GM18517 (cell line): ENCODE measurements around the gene NEK1.
"Not testable (repeated sequence)": the region's sequence is repeated elsewhere in the genome, so short reads cannot be mapped to it uniquely, and the experiment has no call there.

Source experiments
- ATAC-seq: cut with Tn5 transposase; IDR thresholded peaks from one replicate; pipeline ENCODE4 v1.9.1; 2021; ENCODE audit warnings: mild to moderate bottlenecking, moderate library complexity; ENCODE audit not compliant: unreplicated experiment

NEK1 gene

GRCh38 chr4:169604131-169604900, 8.1 kb downstream of the NEK1 start:
- peak; percentile 58 for ATAC-seq

GRCh38 chr4:169603312-169603711, 9.1 kb downstream of the NEK1 start:
- ATAC-seq, result no peak

- ATAC-seq, result no peak
Observed at GRCh38 chr4:169601016-169601771, 11.2 kb downstream of the NEK1 start.

- no peak for ATAC-seq
Observed at GRCh38 chr4:169594560-169595195, 17.7 kb downstream of the NEK1 start.

- ATAC-seq, result no peak
Observed at GRCh38 chr4:169593050-169593560, 19.3 kb downstream of the NEK1 start.

GRCh38 chr4:169583563-169583962, 28.8 kb downstream of the NEK1 start:
- ATAC-seq, result no peak

- ATAC-seq, result no peak
Observed at GRCh38 chr4:169582706-169583105, 29.7 kb downstream of the NEK1 start.

- peak; percentile 90 for ATAC-seq
Observed at GRCh38 chr4:169582203-169582602, 30.2 kb downstream of the NEK1 start.

GRCh38 chr4:169573889-169574288, 38.5 kb downstream of the NEK1 start:
- ATAC-seq, result no peak

GRCh38 chr4:169571435-169571834, 40.9 kb downstream of the NEK1 start:
- ATAC-seq, result no peak

- not testable (repeated sequence) for ATAC-seq
Observed at GRCh38 chr4:169571012-169571411, 41.4 kb downstream of the NEK1 start.

GRCh38 chr4:169570266-169570665, 42.1 kb downstream of the NEK1 start:
- not testable (repeated sequence) for ATAC-seq

- ATAC-seq, result not testable (repeated sequence)
Observed at GRCh38 chr4:169569188-169569587, 43.2 kb downstream of the NEK1 start.

- no peak for ATAC-seq
Observed at GRCh38 chr4:169567916-169568315, 44.5 kb downstream of the NEK1 start.

GRCh38 chr4:169566021-169566818, 46.2 kb downstream of the NEK1 start:
- ATAC-seq, result peak; percentile 75

- no peak for ATAC-seq
Observed at GRCh38 chr4:169565606-169566005, 46.8 kb downstream of the NEK1 start.

GRCh38 chr4:169557061-169557636, 55.2 kb downstream of the NEK1 start:
- no peak for ATAC-seq

- not testable (repeated sequence) for ATAC-seq
Observed at GRCh38 chr4:169546548-169546947, 65.8 kb downstream of the NEK1 start.

- ATAC-seq, result no peak
Observed at GRCh38 chr4:169540774-169541173, 71.6 kb downstream of the NEK1 start.

- ATAC-seq, result no peak
Observed at GRCh38 chr4:169530048-169530447, 82.3 kb downstream of the NEK1 start.
